ENCODE measurements around the gene RHBDD1. TPM values are rescaled to one million over a fixed set of nuclear protein-coding genes. Genes with fewer than 3 reads are reported as not detected.

RHBDD1 gene
- total and polyA plus RNA-seq, 2 experiments from 2014 or later = 24.3 to 33.7 TPM

DNA sequence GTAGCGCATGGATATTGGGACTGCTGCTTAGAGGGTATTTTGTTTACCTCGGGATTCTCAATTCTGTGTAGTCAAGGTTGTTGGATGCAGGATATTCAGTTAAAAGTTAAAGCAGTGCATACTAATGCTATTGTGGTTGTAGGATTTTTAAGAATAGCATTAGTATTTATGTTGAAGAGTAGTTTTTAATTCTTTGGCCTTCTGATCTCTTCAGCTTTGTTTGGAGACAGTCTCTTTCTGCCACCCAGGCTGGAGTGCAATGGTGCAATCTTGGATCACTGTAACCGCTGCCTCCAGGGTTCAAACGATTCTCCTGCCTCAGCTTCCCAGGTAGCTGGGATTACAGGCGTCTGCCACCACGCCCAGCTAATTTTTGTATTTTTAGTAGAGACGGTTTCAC is 1.5 kb downstream of the RHBDD1 start:
- 0 out of 2 replicates have a peak, but pooled peaks cover 5% of the 10 kb centered on the region for H3K36me3 ChIP-seq (ENCODE audit: low read depth)
- no peak for TF ChIP-seq EZH2phosphoT487 (IDR thresholded peaks at IDR 0.05; ENCODE audit: insufficient read depth, low read depth)
- TF ChIP-seq EZH2 (IDR thresholded peaks at IDR 0.05; ENCODE audit: insufficient read depth, poor library complexity, severe bottlenecking) = no peak
- no peaks in the 10 kb centered on the region for H3K27me3 ChIP-seq (replicated peaks; ENCODE audit: insufficient read depth)
- peaks cover 13% of the 10 kb centered on the region for H3F3A ChIP-seq (ENCODE audit: insufficient read depth)
- peaks cover 23% of the 10 kb centered on the region for H3K4me1 ChIP-seq (ENCODE audit: insufficient read depth)
- no peaks in the 10 kb centered on the region for H3K9me2 ChIP-seq (ENCODE audit: insufficient read depth)
- peak overlapping the region; percentile 93; the same call in 1 of the 2 replicates for H3K27ac ChIP-seq
- peak overlapping the region; percentile 96; the same call in 1 of the 2 replicates for H2AFZ ChIP-seq
- H4K20me1 ChIP-seq (ENCODE audit: insufficient read depth) = no peaks in the 10 kb centered on the region
- no peak for DNase-seq
- in situ Hi-C loops (cut with MboI) = no loop called here
- H3K9ac ChIP-seq = peak overlapping the region; percentile 92
- no peaks in the 10 kb centered on the region for H3K9me3 ChIP-seq (ENCODE audit: low read depth)
- peak overlapping the region; percentile 98 for H3K4me2 ChIP-seq (ENCODE audit: unreplicated experiment)
- peaks cover 56% of the 10 kb centered on the region for H3K79me2 ChIP-seq (ENCODE audit: insufficient read depth)
- 91 to 93% methylated on average over 7 of the region's 7 CpGs for WGBS, 2 experiments (ENCODE audit: low coverage in 1 of 2, low lambda C conversion rate in 2 of 2, missing lambda C conversion rate in 2 of 2)
- H3K4me3 ChIP-seq = peak overlapping the region; percentile 84

DNA sequence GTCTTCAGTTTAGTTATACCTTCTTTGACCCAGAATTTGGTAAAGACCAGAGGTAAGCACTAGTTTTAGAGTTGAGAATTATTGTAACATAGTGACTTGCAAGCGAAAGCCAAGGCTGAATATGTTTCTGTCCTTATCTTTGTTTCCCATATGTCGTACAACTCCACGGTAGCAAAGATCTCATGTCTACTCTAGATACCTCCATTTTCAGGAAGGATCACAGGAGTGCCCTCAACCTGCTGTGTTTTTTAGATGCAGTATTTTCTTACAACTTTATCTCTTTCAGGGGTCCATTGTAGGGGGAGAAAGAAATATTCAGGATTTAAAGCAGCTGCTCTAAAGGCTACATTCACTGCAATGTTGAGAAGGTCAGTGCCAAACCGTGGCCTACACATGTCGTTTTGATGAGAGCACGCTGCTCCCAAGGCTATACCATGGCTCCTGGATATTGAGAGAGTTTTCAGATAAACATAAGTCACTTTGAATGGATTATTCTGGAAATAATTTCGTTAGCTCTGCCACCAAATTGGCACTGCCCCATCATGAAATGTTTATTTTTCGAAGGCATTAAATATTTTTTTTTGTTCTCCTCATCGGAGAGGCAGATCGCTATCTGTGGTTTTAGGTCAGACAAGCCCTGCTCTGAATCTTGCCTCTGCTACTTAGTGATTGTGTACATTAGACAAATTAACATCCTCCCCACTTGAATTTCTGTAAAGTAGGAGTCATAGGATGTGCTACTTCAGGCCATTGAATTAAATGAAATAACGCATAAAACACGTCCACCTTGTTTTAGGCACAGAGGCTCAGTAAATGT is 2.1 kb downstream of the RHBDD1 start:
- in situ Hi-C loops (cut with MboI) = no loop called here
- TF ChIP-seq EZH2phosphoT487 (IDR thresholded peaks at IDR 0.05; ENCODE audit: insufficient read depth, low read depth) (no peak), EZH2 (IDR thresholded peaks at IDR 0.05; ENCODE audit: insufficient read depth, poor library complexity, severe bottlenecking) (no peak)
- H3K4me2 ChIP-seq (ENCODE audit: unreplicated experiment) = no peak overlapping the region
- H3K4me3 ChIP-seq = no peak overlapping the region
- no peak for DNase-seq
- H3K27ac ChIP-seq = no peak overlapping the region
- no peak overlapping the region for H3K9ac ChIP-seq
- peaks cover 13% of the 10 kb centered on the region for H3F3A ChIP-seq (ENCODE audit: insufficient read depth)
- no peaks in the 10 kb centered on the region for H3K9me2 ChIP-seq (ENCODE audit: insufficient read depth)
- H3K4me1 ChIP-seq (ENCODE audit: insufficient read depth) = peaks cover 23% of the 10 kb centered on the region
- no peaks in the 10 kb centered on the region for H4K20me1 ChIP-seq (ENCODE audit: insufficient read depth)
- H3K36me3 ChIP-seq (ENCODE audit: low read depth) = 0 out of 2 replicates have a peak, but pooled peaks cover 8% of the 10 kb centered on the region
- peaks cover 63% of the 10 kb centered on the region for H3K79me2 ChIP-seq (ENCODE audit: insufficient read depth)
- no peaks in the 10 kb centered on the region for H3K27me3 ChIP-seq (replicated peaks; ENCODE audit: insufficient read depth)
- 90 to 92% methylated on average over 12 of the region's 12 CpGs for WGBS, 2 experiments (ENCODE audit: low coverage in 1 of 2, low lambda C conversion rate in 2 of 2, missing lambda C conversion rate in 2 of 2)
- no peaks in the 10 kb centered on the region for H3K9me3 ChIP-seq (ENCODE audit: low read depth)
- no peak overlapping the region for H2AFZ ChIP-seq

DNA sequence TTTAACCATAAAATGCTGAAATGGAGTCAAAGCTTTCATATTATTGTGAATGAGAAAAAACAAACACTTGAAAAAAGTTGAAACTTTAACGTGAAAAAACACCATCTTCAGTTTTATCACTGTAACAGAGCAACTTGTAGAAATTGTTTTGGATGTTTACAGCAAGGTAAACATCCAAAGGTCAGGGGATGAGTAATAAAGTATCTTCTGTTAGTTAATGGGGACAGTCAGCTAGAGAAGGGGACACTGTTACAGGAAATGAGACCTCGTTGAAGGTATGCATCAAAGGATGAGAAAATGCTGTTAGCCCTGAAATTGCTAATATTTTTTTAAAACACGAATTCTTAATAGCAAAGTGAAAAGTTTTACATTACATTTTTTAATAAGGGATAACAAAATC is 2.9 kb downstream of the RHBDD1 start:
- DNase-seq = no peak

DNA sequence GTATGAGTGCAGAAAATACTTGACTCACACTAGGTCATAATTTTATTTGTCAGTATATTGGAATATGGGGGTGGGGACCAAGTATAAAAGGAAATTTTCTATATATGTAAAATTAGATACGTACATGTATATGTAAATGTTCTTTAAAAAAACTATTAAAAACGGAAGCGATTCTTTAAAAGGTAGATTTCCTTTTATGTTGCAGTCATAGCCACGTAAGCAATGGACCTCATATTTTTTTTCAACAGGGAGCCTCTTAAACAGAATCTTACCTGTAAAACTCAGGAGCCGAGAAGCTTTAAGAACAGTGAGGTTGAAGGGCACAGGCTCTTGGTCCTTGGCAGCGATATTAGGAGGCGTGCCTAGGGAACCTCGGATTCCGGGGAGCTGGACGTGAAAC is 3.3 kb downstream of the RHBDD1 start:
- whole genome bisulfite sequencing, 2 experiments (ENCODE audit: low coverage in 1 of 2, low lambda C conversion rate in 2 of 2, missing lambda C conversion rate in 2 of 2) = 98% methylated on average over 10 of the region's 10 CpGs
- H4K20me1 ChIP-seq (ENCODE audit: insufficient read depth) = no peaks in the 10 kb centered on the region
- H3K79me2 ChIP-seq (ENCODE audit: insufficient read depth) = peaks cover 74% of the 10 kb centered on the region
- no peak overlapping the region for H3K9ac ChIP-seq
- H3F3A ChIP-seq (ENCODE audit: insufficient read depth) = peaks cover 13% of the 10 kb centered on the region
- H3K27me3 ChIP-seq (replicated peaks; ENCODE audit: insufficient read depth) = no peaks in the 10 kb centered on the region
- no peak for TF ChIP-seq EZH2 (IDR thresholded peaks at IDR 0.05; ENCODE audit: insufficient read depth, poor library complexity, severe bottlenecking)
- TF ChIP-seq EZH2phosphoT487 (IDR thresholded peaks at IDR 0.05; ENCODE audit: insufficient read depth, low read depth) = no peak
- H2AFZ ChIP-seq = no peak overlapping the region
- DNase-seq = no peak
- H3K4me3 ChIP-seq = no peak overlapping the region
- H3K4me2 ChIP-seq (ENCODE audit: unreplicated experiment) = no peak overlapping the region
- no peak overlapping the region for H3K27ac ChIP-seq
- no peaks in the 10 kb centered on the region for H3K9me2 ChIP-seq (ENCODE audit: insufficient read depth)
- peaks cover 23% of the 10 kb centered on the region for H3K4me1 ChIP-seq (ENCODE audit: insufficient read depth)
- H3K9me3 ChIP-seq (ENCODE audit: low read depth) = no peaks in the 10 kb centered on the region
- 0 out of 2 replicates have a peak, but pooled peaks cover 8% of the 10 kb centered on the region for H3K36me3 ChIP-seq (ENCODE audit: low read depth)
- in situ Hi-C loops (cut with MboI) = no loop called here

More for the DNA sequence above, 2.9 kb downstream of the RHBDD1 start:
- H3K4me2 ChIP-seq (ENCODE audit: unreplicated experiment) = no peak overlapping the region
- H3K36me3 ChIP-seq (ENCODE audit: low read depth) = 0 out of 2 replicates have a peak, but pooled peaks cover 8% of the 10 kb centered on the region
- 49% methylated on average over 3 of the region's 3 CpGs for WGBS, 2 experiments (ENCODE audit: low coverage in 1 of 2, low lambda C conversion rate in 2 of 2, missing lambda C conversion rate in 2 of 2)
- peaks cover 13% of the 10 kb centered on the region for H3F3A ChIP-seq (ENCODE audit: insufficient read depth)
- H4K20me1 ChIP-seq (ENCODE audit: insufficient read depth) = no peaks in the 10 kb centered on the region
- in situ Hi-C loops (cut with MboI) = no loop called here
- no peak overlapping the region for H3K4me3 ChIP-seq
- H3K27ac ChIP-seq = no peak overlapping the region
- no peaks in the 10 kb centered on the region for H3K27me3 ChIP-seq (replicated peaks; ENCODE audit: insufficient read depth)
- peaks cover 70% of the 10 kb centered on the region for H3K79me2 ChIP-seq (ENCODE audit: insufficient read depth)
- H3K9me3 ChIP-seq (ENCODE audit: low read depth) = no peaks in the 10 kb centered on the region
- H3K4me1 ChIP-seq (ENCODE audit: insufficient read depth) = peaks cover 23% of the 10 kb centered on the region
- no peak overlapping the region for H2AFZ ChIP-seq
- peak overlapping the region; percentile 22; the same call in 1 of the 2 replicates for H3K9ac ChIP-seq
- H3K9me2 ChIP-seq (ENCODE audit: insufficient read depth) = no peaks in the 10 kb centered on the region
- TF ChIP-seq EZH2 (IDR thresholded peaks at IDR 0.05; ENCODE audit: insufficient read depth, poor library complexity, severe bottlenecking) = no peak
- no peak for TF ChIP-seq EZH2phosphoT487 (IDR thresholded peaks at IDR 0.05; ENCODE audit: insufficient read depth, low read depth)

Measured in GM23248 (cell line).